Forelimb muscle (tissue), 1 donor: ENCODE results near the gene SLC35F6. TPM values are rescaled to one million over a fixed set of nuclear protein-coding genes. Genes with fewer than 3 reads are reported as not detected.
"Not testable (repeated sequence)": the region's sequence is repeated elsewhere in the genome, so short reads cannot be mapped to it uniquely, and the experiment has no call there.

ENCODE experiments used
- DNase-seq: peaks from one replicate; pipeline ENCODE4 v3.0.0-alpha.2; 2013; ENCODE audit warnings: low read depth
- polyA plus RNA-seq: library from polyadenylated mRNA; unstranded; fragments of 120-200 nt; gene quantifications from one replicate; pipeline ENCODE4 v1.2.1, GENCODE V29; 2013; ENCODE audit not compliant: insufficient read length

The SLC35F6 gene
- polyA plus RNA-seq, 1 donor = 9.0 TPM

- DNase-seq = no peak
Observed at GRCh38 chr2:26730549-26731344, 33.3 kb upstream of the SLC35F6 start.

DNA sequence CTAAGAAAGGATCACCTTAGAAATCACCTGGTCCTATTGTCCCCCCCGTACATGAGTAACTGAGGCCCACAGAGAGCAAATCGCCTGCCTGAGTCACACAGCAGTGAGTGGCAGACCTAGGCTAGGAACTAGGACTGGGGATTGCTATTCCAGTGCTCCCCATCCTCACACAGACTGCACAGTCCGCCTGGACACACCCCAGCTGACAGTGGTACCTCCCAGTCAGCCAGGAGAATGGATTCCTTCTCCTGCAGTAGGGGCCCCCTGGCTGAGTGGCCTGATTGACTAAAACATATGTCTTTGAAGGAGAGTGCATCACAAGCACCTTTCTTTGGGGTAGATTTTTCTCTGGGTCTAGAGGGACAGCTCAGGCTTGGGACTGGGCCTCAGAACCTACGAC, 32.4 kb upstream of the SLC35F6 start:
- DNase-seq = no peak

GRCh38 chr2:26732446-26732845, 31.6 kb upstream of the SLC35F6 start:
- no peak for DNase-seq

GRCh38 chr2:26733413-26733812, 30.7 kb upstream of the SLC35F6 start:
- DNase-seq = no peak

DNA sequence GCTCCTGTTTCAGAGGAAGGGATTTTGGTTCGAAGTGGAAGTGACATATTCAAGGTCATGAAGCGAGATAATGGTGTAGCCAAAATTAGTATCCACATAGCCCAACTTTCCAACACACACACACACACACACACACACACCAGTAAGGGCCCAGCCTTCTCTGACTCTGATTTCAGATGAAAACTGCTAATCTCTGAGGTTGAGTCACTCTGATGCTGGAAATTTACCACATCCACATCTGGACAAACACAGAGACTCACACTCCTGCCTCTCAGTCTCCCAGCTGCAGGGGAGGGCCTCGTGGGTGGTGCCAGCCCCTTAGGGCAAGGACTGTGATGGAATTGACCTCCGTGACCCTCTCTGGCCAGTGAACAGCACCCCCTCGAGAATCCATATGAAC, 29.0 kb upstream of the SLC35F6 start:
- no peak for DNase-seq

- no peak for DNase-seq
Observed at GRCh38 chr2:26735883-26736588, 28.0 kb upstream of the SLC35F6 start.

GRCh38 chr2:26737221-26737620, 26.9 kb upstream of the SLC35F6 start:
- DNase-seq = no peak

DNA sequence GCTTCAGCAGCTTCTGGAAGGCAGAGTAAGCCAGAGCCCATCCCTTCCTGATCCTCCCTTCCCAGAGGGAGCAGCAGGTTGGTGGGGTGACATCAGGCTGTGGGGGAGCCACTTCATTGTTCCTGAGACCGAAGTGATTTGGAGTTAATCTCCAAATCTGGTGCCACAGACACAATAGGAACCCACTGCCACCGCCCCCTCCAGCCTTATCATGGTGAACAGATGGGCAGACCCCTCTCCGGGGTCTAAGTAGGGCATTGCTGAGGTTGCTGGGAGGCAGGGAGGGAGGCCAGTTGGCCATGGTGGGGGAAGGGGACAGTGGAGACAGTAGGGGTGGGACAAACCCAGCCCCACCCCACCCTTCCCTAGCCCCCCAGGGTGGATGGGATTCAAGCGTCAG, 25.6 kb upstream of the SLC35F6 start:
- no peak for DNase-seq

DNA sequence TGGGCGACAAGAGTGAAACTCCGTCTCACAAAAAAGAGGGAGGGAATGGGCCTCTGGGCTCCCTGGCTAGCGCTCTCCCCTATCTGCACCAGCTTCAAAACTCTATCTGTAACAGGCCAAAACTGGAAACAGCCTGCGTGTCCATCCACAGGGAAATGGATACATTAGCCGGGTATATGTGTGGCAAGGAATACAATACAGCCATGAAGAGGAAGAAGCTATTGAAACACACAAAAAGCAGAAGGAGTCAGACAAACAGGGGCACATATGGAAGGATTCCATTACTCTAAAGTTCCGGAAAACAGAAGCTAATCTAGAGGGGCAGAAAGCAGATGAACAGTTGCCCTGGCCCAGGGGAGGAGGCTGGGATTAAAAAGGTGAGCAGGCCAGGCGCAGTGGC, 24.6 kb upstream of the SLC35F6 start:
- DNase-seq = no peak

DNA sequence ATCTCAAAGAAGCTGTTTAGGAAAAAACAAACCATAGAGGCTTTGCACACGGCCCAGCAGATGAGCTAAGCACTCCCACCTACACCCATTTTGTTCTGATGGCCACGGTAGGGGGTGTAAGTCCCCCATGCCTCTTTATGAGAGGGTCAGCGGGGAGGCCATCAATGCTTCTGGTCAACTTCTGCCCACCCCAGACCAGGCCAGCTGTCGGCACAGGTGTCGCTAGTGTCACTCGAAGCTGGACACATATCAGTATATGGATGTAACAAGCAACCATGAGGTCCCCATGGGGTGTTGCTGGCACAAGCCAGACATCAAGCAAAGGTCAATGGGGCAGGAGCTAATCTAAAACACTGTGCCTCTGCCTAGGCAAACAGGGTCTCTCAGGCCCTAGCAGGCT, 23.7 kb upstream of the SLC35F6 start:
- no peak for DNase-seq

GRCh38 chr2:26740890-26741302, 23.2 kb upstream of the SLC35F6 start:
- DNase-seq = no peak

- no peak for DNase-seq
Observed at GRCh38 chr2:26742048-26742770, 21.9 kb upstream of the SLC35F6 start.

GRCh38 chr2:26743852-26744251, 20.2 kb upstream of the SLC35F6 start:
- DNase-seq = no peak

DNA sequence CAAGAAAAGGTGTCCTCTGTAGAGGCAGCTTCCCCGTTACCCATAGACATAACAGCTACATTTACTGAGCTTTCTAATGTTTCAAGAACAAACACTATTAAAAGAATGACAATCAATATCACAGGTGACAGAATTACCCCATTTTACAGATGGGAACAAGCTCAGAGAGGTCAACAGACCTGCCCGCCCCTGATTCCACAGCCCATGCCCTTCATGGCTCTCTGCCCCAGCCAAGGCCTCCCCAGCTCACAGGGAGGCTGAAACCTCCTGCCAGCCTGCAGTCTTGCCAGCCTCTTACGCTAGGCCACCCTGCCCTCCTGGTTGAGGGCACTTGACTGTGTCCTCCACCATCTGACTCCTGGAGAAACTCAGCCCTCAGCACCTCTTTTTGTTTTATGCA, 19.1 kb upstream of the SLC35F6 start:
- DNase-seq = no peak

GRCh38 chr2:26745609-26746327, 18.3 kb upstream of the SLC35F6 start:
- DNase-seq = peak; percentile 41

- no peak for DNase-seq
Observed at GRCh38 chr2:26746934-26747333, 17.1 kb upstream of the SLC35F6 start.

DNA sequence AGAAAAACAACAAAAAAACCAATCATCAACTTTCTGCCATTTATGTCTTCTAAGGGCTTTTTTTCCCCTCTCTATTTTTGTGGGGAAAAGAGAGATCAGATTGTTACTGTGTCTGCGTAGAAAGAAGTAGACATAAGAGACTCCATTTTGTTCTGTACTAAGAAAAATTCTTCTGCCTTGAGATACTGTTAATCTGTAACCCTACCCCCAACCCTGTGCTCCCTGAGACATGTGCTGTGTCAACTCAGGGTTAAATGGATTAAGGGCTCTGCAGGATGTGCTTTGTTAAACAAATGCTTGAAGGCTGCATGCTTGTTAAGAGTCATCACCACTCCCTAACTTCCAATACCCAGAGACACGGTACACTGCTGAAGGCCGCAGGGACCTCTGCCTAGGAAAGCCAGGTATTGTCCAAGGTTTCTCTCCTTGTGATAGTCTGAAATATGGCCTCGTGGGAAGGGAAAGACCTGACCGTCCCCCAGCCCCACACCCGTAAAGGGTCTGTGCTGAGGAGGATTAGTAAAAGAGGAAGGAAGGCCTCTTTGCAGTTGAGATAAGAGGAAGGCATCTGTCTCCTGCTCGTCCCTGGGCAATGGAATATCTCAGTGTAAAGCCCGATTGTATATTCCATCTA, 14.2 kb upstream of the SLC35F6 start:
- not testable (repeated sequence) for DNase-seq

DNA sequence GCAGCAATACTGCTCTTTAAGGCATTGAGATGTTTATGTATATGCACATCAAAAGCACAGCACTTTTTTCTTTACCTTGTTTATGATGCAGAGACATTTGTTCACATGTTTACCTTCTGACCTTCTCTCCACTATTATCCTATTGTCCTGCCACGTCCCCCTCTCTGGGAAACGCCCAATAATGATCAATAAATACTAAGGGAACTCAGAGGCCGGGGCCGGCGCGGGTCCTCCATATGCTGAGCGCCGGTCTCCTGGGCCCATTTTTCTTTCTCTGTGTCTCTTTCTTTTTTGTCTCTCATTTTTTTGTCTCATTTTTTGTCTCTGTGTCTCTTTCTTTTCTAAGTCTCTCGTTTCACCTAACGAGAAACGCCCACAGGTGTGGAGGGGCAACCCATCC, 13.6 kb upstream of the SLC35F6 start:
- DNase-seq = not testable (repeated sequence)

GRCh38 chr2:26752656-26753055, 11.4 kb upstream of the SLC35F6 start:
- DNase-seq = no peak

- no peak for DNase-seq
Observed at GRCh38 chr2:26754539-26754938, 9.5 kb upstream of the SLC35F6 start.

DNA sequence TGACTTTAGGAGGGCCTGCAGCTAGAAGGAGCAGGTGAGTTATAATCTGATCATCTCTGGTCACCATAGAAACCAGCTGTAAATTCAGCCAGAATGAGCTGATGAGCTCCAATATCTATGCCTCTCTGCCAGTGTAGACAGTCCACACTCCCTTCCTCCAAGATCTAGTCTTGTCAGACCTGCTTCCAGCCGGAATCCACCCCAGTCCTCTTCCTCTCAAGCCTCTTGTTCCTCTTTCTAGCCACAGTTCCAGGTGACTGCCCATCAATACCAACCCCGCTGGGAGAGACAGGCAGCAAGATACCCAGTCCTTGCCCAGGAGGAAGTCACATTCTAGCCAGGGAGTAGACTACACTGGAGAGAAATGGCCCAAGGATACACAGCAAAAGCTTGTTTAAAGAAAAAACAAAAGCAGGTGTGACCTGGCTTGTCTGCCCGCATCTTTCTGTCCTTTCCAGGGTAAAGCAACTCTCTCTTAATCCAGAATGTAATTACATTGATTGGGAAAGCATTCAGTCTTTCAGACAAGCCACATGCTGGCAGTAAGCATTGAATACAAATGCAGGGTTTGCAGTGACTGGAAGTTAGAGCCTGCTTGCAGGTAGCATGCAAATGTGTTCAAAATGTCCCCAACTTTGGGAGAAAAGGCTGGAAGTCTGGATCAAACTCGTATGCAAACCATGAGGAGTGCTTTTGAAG, 9.0 kb upstream of the SLC35F6 start:
- DNase-seq = no peak
